Testis (tissue), 2 donors: ENCODE data around the gene ROMO1.

Experiments used
- POLR2A ChIP-seq: fragments of 450-650 bp; IDR thresholded peaks from one replicate; pipeline ENCODE4 v1.6.1; 2017; ENCODE audit warnings: antibody characterized with exemption, mild to moderate bottlenecking, moderate library complexity
- TF ChIP-seq, protein P1 (sequence below), 3 experiments: fragments of 450-650 bp in 2 of 3; fragments of 200-600 bp in 1 of 3; sonication (generic) in 1 of 3; IDR thresholded peaks; one replicate each; pipeline ENCODE4 v1.5.1; 2016 to 2019; ENCODE audit warnings: antibody characterized with exemption in 3 of 3, mild to moderate bottlenecking in 2 of 3, moderate library complexity in 1 of 3

DNA sequence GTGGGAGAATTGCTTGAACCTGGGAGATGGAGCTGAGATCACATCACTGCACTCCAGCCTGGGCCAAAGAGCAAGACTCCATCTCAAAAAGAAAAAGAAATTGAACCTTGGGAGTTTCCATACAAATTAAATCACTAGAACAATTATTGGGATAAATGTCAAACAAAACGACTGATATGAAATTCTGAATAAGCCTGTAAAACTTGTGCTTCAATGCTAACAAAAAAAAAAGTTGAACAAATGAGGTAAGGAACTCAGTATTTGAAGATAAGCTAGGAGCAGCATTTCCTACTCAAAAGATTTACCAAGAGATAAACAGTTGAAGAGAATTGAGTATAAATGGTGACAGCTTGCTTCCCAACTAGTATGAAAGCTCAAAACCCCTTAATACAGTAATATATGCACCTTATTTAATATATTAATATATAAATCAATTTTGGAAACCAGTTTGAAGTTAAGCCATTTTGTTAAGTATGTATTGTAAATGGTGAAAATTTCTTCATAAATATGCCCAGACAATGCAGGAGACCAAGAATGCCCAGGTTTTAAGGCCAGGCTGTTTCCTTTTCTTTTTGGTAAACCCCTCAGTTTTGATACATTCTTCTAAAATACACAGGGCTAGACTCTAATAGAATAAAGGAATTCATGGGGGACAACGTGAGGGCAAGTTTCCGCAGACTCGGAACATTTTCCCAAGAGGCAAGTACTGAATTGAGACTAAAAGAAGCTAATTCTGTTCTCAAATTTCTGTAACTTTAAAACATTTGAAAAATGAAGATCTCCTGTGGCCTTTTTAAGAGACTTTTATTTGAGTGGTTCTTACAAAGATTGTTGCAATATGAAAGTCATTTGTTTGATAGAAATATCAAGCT is 3.9 kb downstream of the ROMO1 start:
- TF ChIP-seq, protein P1, sequence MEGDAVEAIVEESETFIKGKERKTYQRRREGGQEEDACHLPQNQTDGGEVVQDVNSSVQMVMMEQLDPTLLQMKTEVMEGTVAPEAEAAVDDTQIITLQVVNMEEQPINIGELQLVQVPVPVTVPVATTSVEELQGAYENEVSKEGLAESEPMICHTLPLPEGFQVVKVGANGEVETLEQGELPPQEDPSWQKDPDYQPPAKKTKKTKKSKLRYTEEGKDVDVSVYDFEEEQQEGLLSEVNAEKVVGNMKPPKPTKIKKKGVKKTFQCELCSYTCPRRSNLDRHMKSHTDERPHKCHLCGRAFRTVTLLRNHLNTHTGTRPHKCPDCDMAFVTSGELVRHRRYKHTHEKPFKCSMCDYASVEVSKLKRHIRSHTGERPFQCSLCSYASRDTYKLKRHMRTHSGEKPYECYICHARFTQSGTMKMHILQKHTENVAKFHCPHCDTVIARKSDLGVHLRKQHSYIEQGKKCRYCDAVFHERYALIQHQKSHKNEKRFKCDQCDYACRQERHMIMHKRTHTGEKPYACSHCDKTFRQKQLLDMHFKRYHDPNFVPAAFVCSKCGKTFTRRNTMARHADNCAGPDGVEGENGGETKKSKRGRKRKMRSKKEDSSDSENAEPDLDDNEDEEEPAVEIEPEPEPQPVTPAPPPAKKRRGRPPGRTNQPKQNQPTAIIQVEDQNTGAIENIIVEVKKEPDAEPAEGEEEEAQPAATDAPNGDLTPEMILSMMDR (IDR thresholded peaks at IDR 0.05): no peak
- no peak for TF ChIP-seq POLR2A
